GM19463 (cell line): ENCODE measurements around the gene NFAM1.

Experiments used
- ATAC-seq: cut with Tn5 transposase; IDR thresholded peaks from one replicate; pipeline ENCODE4 v1.9.1; 2021; ENCODE audit warnings: mild to moderate bottlenecking, moderate library complexity; ENCODE audit not compliant: unreplicated experiment

NFAM1 gene

DNA sequence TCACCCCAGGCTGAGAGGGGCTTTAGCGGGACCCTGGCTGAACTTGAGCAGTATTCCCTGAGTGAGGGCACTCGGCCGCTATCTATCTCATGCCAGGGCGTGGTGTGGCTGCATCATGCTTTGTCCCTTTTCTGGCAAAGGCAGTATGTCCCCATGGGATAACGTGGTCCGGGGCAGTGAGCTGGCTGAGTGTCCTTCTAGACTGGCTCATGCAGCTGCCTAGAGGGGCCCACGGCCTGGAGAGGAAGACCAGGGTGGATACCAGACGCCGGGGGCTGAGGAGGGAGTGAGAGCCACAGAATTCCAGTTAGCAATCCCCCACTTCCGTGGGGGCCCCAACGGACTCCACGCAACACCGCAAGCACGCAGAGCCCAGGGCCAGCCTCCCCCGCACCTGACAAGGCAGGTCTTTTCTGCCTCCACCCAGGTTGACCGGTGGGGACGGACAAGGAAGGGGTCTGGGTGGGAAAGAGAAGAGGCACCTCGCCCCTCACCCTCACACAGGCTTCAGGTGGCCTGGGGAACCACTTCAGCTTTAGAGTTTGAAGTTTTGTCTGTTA, 15.5 kb downstream of the NFAM1 start:
- no peak for ATAC-seq

DNA sequence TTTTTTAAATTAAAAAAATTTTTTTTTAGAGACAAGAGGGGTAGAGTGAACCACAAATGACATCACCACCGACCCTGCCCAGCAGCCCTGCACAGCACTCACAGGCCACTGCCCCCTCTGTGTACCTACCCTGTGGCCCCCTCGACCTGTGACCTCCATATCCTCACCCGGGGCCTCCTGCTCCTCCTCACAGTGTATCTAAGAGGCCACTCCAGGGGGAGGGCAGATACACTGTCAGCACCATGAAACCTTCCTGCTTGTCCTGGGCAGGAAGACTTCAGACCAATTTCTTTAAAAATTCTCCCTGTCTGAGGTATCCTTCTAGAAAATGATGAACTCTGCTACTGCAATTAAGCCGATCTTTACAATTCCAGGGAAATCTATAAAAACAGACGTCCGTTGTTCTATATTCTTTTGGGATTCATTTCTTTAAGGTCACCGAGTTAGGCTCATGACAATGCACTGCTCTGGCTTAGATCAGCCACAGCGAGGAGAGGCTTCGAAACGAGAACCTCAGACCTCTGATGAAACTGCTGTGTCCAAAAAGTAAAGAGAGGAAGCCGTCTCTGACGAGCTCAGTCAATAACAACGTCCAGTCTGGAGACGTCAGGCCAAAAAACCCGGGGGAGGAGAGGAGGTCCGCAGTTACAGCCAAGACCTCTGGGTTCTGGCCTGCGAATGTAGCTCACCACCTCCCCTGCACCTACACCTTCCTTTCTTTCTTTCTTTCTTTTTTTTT, 17.5 kb downstream of the NFAM1 start:
- no peak for ATAC-seq

DNA sequence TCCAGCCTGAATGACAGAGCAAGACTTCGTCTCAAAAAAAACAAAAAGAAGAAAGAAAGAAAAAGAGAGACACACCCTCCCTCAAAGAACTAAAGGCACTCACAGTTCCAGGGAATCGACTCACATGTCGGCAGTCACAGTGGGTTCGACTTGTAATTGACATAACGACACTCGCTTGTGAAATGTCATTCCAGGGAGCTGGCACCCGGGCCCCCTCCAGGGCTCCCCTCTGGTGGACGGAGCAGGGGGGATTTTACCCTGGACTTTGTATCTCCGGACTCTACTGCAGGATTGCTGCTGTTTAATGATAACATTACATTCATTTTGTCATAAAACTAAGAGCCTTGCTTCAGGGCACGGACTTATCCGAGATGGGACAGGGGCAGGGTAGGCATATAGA, 18.2 kb downstream of the NFAM1 start:
- no peak for ATAC-seq

DNA sequence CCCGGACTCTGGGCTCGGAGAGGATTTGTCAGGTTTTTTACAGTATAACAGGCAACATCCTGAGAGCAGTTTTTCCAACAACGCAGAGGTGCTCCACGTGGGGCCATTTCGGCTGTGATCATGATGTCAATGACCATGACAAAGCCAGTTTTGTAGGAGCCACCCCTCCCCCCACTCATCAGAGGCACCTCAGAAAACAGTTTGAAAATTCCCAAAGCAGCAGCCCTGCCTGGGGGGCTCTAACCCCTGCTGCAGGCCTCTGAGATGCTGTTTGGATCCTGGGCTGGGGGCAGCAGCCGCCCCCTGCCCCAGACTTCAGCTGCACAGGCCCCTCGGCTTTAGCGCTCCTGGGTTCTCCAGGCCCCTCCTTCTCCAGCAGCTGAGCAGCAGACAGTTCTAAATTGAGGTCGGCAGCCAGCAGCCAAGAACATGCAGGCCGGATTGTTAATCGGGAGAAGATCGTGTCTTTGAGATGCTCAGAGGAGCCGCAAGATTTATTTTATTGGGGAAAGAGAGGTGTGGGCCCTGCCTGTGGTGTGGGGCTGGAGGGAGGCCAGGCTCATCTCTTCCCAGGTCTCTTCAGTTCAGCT, 19.4 kb downstream of the NFAM1 start:
- ATAC-seq, result no peak

DNA sequence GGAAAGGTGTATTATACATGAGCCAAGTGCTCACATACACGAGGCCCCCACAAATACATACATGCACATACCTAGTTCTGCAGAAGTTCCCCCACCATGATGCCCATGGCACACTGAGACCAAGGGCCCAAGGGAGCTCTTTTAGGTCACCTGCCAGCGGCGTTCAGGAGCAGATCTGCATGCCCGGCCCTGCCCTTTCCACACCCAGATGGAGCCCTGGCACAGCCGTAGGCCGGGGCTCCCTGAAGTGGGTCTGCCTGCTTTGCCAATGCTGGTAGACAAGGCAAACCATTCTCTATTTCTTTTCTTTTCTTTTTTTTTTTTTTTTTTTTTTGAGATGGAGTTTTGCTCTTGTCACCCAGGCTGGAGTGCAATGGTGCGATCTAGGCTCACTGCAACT, 21.5 kb downstream of the NFAM1 start:
- ATAC-seq, result no peak

DNA sequence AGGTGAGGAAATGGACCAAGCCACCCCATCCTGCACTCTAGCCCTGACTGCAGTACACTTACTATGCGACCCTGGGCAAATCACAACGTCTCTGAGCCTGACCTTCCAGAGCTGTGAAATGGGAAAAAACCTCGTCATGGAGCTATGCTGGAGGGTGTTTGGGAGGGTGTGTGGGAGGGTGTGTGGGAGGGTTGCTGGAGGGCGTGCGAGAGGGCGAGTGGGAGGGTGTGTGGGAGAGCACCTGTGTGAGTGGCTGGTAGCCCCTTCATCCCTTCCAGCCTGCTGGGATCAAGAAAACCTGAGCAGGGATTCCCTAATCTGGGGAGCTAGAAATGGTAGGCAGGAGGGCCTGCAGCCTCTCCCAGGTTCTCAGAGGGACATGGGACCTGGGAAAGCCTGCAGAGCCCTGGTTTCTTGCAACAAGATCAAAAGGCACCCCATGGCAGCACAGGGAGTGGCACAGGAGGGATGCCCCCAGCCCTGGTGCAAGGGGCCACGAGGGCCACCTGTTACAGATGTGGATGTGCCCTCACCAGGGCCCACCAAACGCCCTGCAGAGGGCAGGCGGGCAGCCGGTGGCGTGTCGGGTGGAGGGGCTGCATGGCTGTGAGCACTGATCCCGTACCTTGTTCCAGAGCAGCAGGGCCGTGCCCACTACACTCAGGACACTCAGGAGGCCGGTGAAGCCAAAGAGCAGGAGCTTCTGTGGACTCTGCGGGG, 23.2 kb downstream of the NFAM1 start:
- ATAC-seq, result no peak

DNA sequence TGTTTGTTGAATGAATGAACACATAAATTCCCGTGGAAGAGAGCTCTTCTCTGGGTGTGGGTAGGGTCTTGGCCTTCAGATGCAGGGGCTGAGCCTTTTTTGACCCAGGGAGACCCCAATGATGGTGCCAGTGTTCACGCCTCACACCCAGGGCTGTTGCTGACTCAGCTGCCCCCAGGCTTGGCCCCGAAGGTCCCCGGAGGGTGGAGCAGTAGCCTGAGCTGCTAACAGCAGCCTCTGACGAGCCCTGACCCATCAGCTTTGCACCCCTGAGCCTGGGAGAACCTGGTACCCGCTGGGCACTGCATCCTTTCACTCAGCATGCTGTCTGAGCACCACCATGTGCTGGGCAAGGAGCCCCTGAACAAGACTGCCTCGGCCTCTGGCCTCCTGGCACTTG, 23.9 kb downstream of the NFAM1 start:
- no peak for ATAC-seq

DNA sequence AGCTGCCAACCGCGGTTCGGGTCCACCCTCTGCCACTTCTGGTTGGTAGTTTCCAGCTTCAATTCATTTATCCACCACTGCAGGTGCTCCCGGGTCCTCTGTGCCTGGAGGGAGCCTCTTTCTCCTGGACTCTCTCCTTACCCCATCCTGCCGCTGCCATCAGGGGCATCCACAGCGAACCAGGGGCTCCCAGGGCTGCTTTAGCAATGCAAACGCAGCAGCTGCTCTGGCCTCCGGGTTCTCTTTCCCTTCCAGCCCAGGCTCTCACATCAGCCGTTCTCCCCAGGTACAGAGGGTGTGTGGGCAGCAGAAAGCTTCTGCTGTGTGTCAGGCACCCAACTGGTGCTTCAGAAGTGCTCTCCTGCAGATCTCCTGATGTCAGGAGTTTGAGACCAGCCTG, 27.9 kb downstream of the NFAM1 start:
- no peak for ATAC-seq

DNA sequence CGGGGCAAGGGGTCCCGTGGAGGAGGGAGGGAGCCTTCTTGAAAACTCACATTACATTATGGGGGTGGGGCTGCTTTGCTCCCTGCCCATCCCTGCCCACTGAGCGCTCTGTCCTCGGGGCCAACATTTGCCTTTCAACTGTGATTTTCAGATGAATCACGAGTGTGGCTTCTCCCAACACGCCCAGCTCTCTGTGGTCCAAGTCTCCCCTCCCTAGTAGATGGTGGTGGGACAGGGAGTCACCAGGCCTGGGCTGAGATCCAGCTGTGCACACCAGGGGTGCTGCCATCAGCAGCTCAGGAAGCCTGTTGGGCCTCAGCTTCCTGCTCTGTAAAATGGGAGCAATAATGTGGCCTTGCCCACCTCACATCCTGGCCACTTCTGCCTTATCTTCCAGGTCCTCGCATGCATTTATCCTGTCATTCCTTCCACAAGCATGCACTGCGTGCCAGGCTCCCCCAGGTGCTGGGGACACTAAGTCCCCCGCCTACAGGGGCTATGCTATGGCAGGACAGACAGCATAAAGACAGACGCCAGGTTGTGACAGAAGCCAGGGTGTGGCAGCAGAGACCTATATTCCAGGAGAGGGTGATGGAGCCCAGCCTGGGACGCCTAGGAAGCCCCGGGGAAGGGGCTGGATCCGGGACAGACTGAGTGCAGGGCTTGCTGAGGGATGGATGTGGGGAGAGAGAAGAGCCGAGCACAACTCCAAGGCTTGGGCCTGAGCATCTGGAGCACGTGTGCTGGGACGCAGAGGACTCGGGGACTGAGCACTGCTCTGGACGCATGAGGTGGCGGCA, 30.5 kb downstream of the NFAM1 start:
- no peak for ATAC-seq

DNA sequence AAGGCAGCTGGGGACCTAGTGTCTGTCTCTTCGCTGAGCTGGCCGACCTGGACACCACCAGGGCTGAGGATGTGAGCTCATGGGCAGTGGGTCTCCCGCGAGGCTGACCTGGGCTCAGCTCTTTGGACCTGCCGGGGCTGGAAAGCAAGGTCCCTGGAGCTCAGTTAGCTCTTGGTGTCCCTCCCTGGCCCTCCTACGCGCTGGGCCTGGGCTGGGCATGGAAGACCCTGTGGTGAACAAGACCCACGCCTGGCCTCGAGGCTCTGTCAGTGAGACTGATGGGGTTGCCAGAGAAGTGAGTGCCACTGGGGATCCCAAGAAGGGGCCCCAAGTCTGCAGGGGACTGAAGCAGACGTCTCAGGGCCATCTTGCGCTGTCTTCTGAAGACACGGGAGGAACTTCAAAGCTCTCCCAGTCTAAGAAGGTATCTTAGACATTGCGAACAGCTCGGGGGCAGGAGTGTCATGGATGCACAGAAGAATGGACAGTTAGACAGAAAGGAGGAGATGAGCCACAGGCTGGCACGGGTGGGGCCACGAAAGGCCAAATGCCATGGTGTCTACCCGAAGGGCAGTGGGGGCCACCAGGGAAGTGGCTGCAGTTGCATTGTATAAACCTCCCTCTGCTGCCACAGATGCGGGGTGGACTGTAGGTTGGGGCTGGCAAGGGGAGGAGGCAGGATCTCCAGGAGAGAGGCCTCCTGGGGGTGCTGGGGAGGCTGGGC, 31.2 kb downstream of the NFAM1 start:
- no peak for ATAC-seq

DNA sequence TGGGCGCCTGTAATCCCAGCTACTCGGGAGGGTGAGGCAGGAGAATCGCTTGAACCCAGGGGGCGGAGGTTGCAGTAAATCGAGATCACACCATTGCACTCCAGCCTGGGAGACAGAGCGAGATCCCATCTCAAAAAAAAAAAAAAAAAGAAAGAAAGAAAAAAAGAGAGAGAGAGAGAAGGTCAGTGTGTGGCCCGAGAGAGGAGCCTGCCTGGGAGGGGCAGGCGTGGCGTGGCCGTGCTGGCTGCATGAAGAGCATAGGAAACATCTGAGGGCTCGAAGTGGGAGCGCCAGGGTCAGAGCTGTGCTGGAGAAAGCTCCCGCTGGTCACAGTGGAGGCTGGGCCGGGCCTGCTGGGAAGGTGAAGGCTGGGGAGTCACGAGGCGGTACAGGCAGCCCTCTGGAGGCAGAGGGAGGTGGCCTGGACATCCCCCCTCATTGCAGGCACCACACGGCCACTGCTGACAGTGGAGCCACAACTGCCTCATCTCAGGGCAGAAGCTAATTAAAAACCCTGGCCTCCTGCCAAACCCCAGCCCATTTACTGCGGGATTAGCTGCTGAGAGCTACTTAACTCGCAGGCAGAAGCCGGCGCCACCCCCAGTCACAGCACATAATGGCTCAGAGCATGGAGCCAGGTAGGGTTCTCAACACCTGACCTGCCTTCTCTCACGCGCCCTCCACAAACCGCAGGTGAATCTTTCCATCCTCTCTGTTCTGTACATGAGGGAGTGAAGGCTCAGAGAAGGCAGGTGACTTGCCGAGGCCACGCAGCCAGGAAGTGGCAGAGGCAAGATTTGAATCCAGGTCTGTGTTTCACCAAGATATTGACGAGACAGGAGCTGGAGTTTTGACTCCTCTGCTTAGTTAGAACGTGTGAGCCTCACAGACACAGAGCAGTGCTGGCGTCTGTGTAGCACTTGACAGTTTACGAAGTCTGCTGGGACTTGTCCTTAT, 32.6 kb downstream of the NFAM1 start:
- ATAC-seq, result no peak

DNA sequence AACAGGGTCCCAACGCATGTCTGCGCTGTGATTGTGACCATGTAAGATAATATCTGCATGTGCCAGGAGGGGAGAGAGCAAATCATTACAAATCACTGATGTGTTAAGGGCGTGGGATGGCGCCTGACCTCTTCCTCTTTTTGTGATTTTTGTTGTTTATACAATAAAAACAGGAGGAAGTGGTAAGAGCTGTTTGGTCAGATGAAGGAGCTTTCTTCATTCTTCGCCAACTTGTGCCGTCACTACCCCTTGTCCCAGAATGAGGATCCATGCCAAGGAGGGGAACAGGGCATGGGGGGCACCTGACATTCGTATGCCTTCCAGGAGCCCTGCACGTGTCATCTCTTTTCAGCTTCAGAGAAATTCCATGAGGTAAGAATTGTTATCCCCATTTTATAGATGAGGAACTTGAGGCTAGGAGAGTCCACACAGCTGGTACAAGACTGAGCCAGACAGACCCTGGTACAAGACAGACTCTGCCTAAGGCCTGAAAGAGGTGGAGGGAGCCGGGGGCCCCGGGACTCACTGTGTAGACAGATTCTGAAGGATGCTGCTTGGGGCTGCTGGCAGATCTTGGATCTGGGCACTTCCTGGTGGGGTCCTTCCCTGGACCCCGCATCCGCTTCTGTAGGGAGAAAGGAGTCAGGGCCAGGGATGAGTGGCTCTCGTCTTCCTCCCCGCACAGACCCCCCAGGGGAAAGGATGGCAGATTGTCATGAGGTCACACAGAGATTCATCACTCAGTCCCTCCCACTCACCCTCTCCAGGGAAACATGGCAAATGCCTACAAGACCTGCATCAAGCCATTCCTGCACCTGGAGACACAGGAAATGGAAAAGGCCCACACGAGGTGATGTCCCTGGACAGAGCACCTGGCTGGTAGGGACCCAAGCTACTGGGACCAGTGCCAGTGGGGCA, 34.6 kb downstream of the NFAM1 start:
- no peak for ATAC-seq

DNA sequence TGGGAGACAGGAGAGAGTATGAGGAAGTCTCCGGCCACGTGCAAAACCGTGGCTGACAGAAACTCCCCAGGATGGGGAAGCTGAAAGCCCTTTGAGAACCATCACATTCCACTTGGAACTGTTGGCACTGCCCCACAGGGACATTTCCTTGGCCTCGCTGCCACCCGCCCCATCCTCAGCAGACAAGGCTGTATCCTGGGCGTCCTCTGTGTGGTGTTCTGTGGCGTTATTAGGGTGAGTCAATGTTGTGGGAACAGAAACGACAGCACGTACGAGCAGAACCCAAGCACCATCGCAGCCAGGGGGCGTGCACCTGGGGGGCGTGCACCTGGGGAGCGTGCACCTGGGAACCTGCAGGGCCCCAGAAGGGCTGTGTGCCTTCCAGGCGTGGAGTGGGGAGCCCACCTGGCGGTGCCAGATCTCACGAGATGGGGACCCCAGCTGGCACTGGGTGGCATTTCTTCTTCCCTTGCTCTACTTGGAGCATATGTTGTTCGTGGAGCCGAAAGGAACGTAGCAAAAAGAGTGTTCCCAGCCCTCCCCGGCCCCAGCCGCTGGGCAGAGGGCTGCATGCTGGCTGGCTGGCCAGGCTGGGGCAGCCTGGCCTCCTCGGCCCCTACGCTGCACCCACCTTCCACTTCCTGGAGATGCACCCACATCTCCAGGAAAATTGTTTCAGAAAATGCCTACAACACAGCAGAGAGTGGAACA, 35.4 kb downstream of the NFAM1 start:
- ATAC-seq, result no peak

DNA sequence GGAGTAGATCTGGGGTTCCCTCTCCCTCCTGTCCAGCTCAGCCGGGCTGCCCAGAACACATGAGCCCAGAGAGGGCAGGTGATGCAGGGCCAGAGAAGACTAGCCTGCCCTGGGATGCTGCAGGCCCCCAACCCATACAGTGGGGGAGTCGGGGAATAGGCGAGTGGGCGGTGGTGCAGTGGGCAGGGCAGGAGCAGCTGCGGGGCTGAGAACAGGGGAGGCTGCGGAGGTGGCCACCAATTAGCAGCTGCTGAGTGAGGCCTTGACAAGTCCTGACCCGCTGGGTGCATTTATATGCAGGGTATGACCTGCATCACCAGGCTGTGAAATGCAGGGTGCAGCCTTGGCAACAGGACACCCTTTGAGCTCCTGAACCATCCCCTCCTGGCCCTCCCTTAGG, 43.1 kb downstream of the NFAM1 start:
- no peak for ATAC-seq

DNA sequence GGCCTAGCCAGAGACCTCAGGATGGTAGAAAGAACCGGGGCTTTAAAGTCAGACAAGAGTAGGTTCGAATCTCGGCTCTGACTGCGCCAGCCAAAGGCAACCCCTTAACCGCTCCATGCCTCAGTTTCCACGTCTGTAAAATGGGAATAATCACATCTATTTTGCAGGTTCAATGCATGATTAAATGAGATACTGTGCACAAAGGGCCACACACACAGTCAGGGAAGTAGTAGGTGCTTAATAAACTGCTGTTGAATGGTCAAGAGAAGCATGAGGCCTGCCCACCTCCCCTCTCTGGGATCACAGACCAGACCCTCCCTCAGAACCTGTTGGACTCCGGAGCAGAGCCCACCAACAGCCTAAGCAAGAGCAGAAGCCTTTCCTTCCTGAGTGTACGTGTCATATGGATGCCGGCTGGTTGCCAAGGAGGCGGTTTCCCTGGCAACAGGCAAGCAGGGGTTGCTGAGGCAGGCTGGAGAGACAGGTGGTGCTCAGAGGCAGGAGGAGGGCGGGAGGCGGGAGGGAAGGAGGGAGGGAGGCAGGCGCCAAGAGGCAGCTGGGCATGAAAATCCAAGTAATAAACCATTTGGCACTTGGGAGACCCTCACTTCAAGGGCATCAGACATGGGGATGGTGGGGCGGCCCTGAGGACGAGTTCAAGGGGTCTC, 43.9 kb downstream of the NFAM1 start:
- ATAC-seq, result no peak

DNA sequence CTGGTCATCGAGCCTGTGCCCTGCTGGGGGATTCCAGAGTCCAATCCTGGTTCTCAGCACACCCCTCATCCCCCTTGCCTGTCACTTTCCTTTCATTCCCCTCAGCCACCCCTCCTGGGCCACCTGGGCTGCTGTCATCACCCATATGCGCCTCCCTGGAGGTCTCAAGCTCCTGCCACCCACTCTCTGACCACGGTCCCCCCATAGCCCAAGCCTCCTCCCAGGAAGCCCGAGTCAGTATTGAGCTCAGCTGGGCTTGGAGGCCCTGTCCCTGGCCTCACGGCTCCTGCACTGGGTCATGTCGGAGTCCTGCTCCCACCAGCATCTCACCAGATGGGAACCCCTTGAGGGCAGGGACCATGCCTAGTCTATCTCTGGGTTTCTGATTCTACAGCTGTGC, 44.6 kb downstream of the NFAM1 start:
- no peak for ATAC-seq

DNA sequence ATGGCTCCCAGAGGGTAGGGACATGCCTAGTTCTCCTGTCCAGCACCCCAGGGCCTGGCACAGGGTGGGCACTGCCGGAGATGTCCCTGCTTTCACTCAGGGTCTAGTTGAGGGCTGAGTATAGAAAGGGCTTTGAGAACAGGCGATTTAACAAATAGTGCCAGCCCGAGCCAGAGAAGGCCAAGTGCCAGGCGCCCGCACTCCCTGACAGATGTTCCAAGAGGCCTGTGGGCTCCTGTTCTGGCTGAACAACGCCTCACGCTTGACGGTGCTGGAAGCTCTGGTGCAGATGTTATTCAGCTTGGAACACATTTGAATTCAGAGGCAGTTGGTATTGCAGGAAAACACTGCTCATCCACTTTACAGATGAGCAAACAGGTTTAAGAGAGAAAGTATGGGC, 46.5 kb downstream of the NFAM1 start:
- no peak for ATAC-seq
